Stimulated activated CD4-positive, alpha-beta T cell treated with anti-CD3 and anti-CD28 coated beads, Interleukin-2, amount 100 ng/mL, for 4 hours (primary cell): ENCODE measurements around the gene VNN1.

ENCODE experiments used
- DNase-seq: peaks from one replicate; pipeline ENCODE4 v3.0.0-alpha.2; 2020; ENCODE audit warnings: low read depth

The VNN1 gene

GRCh38 chr6:132713352-132714134, at the start of gene VNN1:
Gene VNN1, minus strand, starts transcription at chr6:132714055. Its CDS starts 20 bp downstream, at chr6:132714035.
- no peak for DNase-seq

- DNase-seq, result peak; percentile 23
Observed at GRCh38 chr6:132763269-132763668, 49.4 kb upstream of the VNN1 start.

GRCh38 chr6:132760256-132760655, 46.4 kb upstream of the VNN1 start:
- DNase-seq, result no peak

- DNase-seq, result no peak
Observed at GRCh38 chr6:132758689-132759088, 44.8 kb upstream of the VNN1 start.

GRCh38 chr6:132752255-132752654, 38.4 kb upstream of the VNN1 start:
- DNase-seq, result no peak

- no peak for DNase-seq
Observed at GRCh38 chr6:132751828-132752227, 38.0 kb upstream of the VNN1 start.

- DNase-seq, result no peak
Observed at GRCh38 chr6:132751306-132751705, 37.5 kb upstream of the VNN1 start.

GRCh38 chr6:132750455-132751248, 36.8 kb upstream of the VNN1 start:
- no peak for DNase-seq

GRCh38 chr6:132749111-132749510, 35.3 kb upstream of the VNN1 start:
- no peak for DNase-seq

GRCh38 chr6:132748446-132748845, 34.6 kb upstream of the VNN1 start:
- DNase-seq, result no peak

GRCh38 chr6:132746048-132746447, 32.2 kb upstream of the VNN1 start:
- DNase-seq, result no peak

- DNase-seq, result no peak
Observed at GRCh38 chr6:132742495-132742894, 28.6 kb upstream of the VNN1 start.

- no peak for DNase-seq
Observed at GRCh38 chr6:132741281-132741680, 27.4 kb upstream of the VNN1 start.

- no peak for DNase-seq
Observed at GRCh38 chr6:132736239-132736638, 22.4 kb upstream of the VNN1 start.

GRCh38 chr6:132734694-132735236, 20.9 kb upstream of the VNN1 start:
- DNase-seq, result no peak

GRCh38 chr6:132733814-132734213, 20.0 kb upstream of the VNN1 start:
- no peak for DNase-seq

- no peak for DNase-seq
Observed at GRCh38 chr6:132733283-132733682, 19.4 kb upstream of the VNN1 start.

GRCh38 chr6:132731086-132731485, 17.2 kb upstream of the VNN1 start:
- DNase-seq, result no peak

- DNase-seq, result no peak
Observed at GRCh38 chr6:132730560-132730959, 16.7 kb upstream of the VNN1 start.

GRCh38 chr6:132728616-132729015, 14.8 kb upstream of the VNN1 start:
- DNase-seq, result no peak

GRCh38 chr6:132726608-132726975, 12.7 kb upstream of the VNN1 start:
- no peak for DNase-seq

GRCh38 chr6:132725947-132726607, 12.2 kb upstream of the VNN1 start:
- no peak for DNase-seq

- DNase-seq, result no peak
Observed at GRCh38 chr6:132725471-132725870, 11.6 kb upstream of the VNN1 start.
